Neutrophil (primary cell): ENCODE data around the gene CTAGE9.
"Not testable (repeated sequence)": the region's sequence is repeated elsewhere in the genome, so short reads cannot be mapped to it uniquely, and the experiment has no call there.

Experiments used
- H3K27ac ChIP-seq: fragments of 200-600 bp; sonication (generic); 2 replicates; pipeline ENCODE4 v1.5.1; 2016; ENCODE audit warnings: mild to moderate bottlenecking, moderate library complexity
- H3K27me3 ChIP-seq: fragments of 200-600 bp; sonication (generic); 2 replicates; pipeline ENCODE4 v1.6.0; 2016; ENCODE audit warnings: mild to moderate bottlenecking
- H3K36me3 ChIP-seq: fragments of 200-600 bp; sonication (generic); 2 replicates; pipeline ENCODE4 v1.5.1; 2017
- H3K4me1 ChIP-seq, 2 experiments: fragments of 200-600 bp in 1 of 2; sonication (generic) in 1 of 2; 1 replicate in 1 of 2; 2 replicates in 1 of 2; pipeline versions ENCODE4 v1.5.1 to v1.6.1; 2013 to 2016; ENCODE audit warnings: low read depth in 1 of 2, low read length in 1 of 2, mild to moderate bottlenecking in 1 of 2, moderate library complexity in 1 of 2; ENCODE audit not compliant: control insufficient read depth in 1 of 2, insufficient read depth in 1 of 2
- H3K4me3 ChIP-seq, 2 experiments: fragments of 200-600 bp in 1 of 2; sonication (generic) in 1 of 2; 1 replicate in 1 of 2; 2 replicates in 1 of 2; pipeline ENCODE4 v1.5.1; 2013 to 2016; ENCODE audit warnings: low read depth in 1 of 2, low read length in 1 of 2, mild to moderate bottlenecking in 1 of 2, moderate library complexity in 1 of 2
- H3K9me3 ChIP-seq: fragments of 200-600 bp; sonication (generic); 2 replicates; pipeline ENCODE4 v1.5.1; 2016
- CTCF ChIP-seq: fragments of 200-600 bp; sonication (generic); IDR thresholded peaks from 2 replicates; pipeline ENCODE4 v1.5.1; 2016; ENCODE audit warnings: antibody characterized with exemption

Gene CTAGE9

DNA sequence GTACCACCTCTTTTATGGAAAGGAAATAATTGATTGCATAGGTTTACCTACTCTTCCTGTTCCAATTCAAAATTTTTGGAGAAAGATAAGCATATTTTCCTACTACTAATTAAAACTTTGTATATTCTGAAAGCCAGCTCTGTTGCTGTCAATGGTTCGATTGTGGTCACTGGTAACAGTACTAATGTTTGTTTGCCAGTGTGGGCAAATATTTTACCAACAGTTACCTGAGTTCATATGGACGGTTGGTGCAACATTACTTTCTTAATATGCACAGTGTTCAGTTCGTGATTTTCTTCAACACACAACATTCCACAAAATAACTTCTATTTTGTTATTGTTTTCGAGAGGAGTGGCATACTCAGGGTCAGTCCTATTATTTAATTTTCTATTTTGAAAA, 17.1 kb upstream of the CTAGE9 start:
- no peaks in the 10 kb centered on the region for H3K9me3 ChIP-seq
- H3K36me3 ChIP-seq = no peaks in the 10 kb centered on the region
- TF ChIP-seq CTCF = no peak
- H3K27ac ChIP-seq = no peak overlapping the region
- no peaks in the 10 kb centered on the region for H3K4me1 ChIP-seq
- H3K27me3 ChIP-seq = no peaks in the 10 kb centered on the region
- H3K4me3 ChIP-seq = no peak overlapping the region

DNA sequence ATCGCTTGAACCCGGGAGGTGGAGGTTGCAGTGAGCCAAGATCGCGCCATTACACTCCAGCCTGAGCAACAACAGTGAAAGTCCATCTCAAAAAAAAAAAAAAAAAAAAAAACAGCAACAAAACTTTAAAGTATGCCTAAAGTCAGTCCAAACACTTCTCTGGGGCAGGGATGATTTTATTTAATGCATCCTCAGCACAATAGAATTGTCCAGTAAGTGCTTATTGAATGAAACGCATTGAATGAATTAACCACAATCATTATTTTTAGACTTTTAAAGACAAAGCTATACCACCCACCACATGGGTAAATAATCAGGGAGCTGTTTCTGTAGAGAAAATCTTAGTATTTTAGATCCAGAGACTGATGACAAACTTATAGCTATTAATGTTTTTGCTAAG, 16.6 kb upstream of the CTAGE9 start:
- Histone ChIP-seq H3K9me3 (no peaks in the 10 kb centered on the region), H3K36me3 (no peaks in the 10 kb centered on the region), H3K27me3 (no peaks in the 10 kb centered on the region), H3K4me1 (no peaks in the 10 kb centered on the region), H3K27ac (no peak overlapping the region), H3K4me3 (no peak overlapping the region)
- TF ChIP-seq CTCF = no peak

- TF ChIP-seq CTCF = no peak
- H3K27me3 ChIP-seq = no peaks in the 10 kb centered on the region
- no peaks in the 10 kb centered on the region for H3K36me3 ChIP-seq
- H3K4me1 ChIP-seq = no peaks in the 10 kb centered on the region
- H3K9me3 ChIP-seq = no peaks in the 10 kb centered on the region
- no peak overlapping the region for H3K4me3 ChIP-seq
- no peak overlapping the region for H3K27ac ChIP-seq
Observed at GRCh38 chr6:131724114-131724513, 13.3 kb upstream of the CTAGE9 start.

GRCh38 chr6:131721161-131721560, 10.3 kb upstream of the CTAGE9 start:
- H3K27ac ChIP-seq = no peak overlapping the region
- no peaks in the 10 kb centered on the region for H3K4me1 ChIP-seq
- no peaks in the 10 kb centered on the region for H3K36me3 ChIP-seq
- TF ChIP-seq CTCF = no peak
- no peak overlapping the region for H3K4me3 ChIP-seq
- no peaks in the 10 kb centered on the region for H3K9me3 ChIP-seq
- H3K27me3 ChIP-seq = no peaks in the 10 kb centered on the region

DNA sequence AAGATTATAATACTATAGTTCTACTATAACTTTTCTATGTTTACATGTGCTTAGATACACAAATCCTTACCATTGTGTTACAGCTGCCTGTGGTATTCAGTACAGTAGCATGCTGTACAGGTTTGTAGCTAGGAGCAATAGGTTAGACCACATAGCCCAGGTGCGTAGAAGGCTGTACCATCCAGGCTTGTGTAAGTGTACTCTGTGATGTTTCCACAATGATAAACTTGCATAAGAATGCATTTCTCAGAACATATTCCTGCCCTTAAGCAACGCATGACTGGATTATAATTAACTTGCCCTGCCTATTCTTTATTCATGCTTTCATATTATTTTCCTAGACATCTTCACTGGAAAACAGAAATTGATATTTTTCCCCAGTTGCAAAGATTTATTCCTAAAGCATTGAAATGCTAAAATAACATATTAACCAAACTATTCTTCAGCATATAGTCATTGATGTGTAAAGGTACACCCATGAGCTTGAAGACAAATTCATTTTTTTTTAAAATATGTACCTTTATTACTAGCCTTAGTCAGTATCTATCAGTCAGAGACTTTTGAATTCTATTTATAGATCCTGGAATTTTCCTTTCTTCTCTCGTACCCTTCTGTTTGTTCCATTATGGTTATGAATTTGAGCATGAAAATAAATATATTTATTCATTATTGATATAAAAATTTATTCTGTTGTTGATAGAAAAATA, 7.2 kb upstream of the CTAGE9 start:
- Histone ChIP-seq H3K27me3 (no peaks in the 10 kb centered on the region), H3K4me1 (no peaks in the 10 kb centered on the region), H3K27ac (no peak overlapping the region), H3K9me3 (no peaks in the 10 kb centered on the region), H3K4me3 (no peak overlapping the region), H3K36me3 (no peaks in the 10 kb centered on the region)
- no peak for TF ChIP-seq CTCF

- H3K4me1 ChIP-seq, H3K27me3 ChIP-seq, H3K9me3 ChIP-seq, H3K4me3 ChIP-seq, H3K27ac ChIP-seq, H3K36me3 ChIP-seq: not testable (repeated sequence)
Observed at GRCh38 chr6:131715567-131715966, 4.8 kb upstream of the CTAGE9 start.

GRCh38 chr6:131703905-131704304, 6.9 kb downstream of the CTAGE9 start:
- H3K36me3 ChIP-seq, H3K9me3 ChIP-seq, H3K27ac ChIP-seq, H3K27me3 ChIP-seq, H3K4me1 ChIP-seq, H3K4me3 ChIP-seq: not testable (repeated sequence)

- H3K4me3 ChIP-seq, H3K27ac ChIP-seq, H3K27me3 ChIP-seq, H3K36me3 ChIP-seq, H3K9me3 ChIP-seq, H3K4me1 ChIP-seq: not testable (repeated sequence)
Observed at GRCh38 chr6:131700851-131701250, 10.0 kb downstream of the CTAGE9 start.
